GM12874 (cell line): ENCODE measurements around the gene KRT31.

ENCODE experiments used
- TF ChIP-seq, protein P1 (sequence below): IDR thresholded peaks from 2 replicates; pipeline ENCODE4 v1.5.1; 2011; ENCODE audit warnings: low read depth, mild to moderate bottlenecking, control low read depth, low read length, moderate library complexity; ENCODE audit not compliant: insufficient read depth

The KRT31 gene

DNA sequence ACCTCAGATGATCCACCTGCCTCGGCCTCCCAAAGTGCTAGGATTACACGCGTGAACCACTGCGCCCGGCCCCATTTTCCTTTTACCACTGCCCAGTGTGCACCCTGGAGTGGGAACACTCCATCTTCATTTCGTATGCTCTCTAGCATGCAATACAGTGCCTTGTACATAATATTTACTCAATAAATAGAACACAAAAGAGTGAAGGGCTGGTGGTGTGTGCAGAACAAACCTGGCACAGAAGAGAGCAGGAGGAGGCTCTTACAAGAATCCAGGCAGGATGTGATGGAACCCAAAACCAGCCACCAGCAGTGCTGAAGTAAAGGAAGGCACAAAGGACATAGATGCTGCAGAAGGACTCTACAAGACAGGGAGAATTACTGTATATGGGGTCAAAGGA is 19.7 kb upstream of the KRT31 start:
- TF ChIP-seq, protein P1, sequence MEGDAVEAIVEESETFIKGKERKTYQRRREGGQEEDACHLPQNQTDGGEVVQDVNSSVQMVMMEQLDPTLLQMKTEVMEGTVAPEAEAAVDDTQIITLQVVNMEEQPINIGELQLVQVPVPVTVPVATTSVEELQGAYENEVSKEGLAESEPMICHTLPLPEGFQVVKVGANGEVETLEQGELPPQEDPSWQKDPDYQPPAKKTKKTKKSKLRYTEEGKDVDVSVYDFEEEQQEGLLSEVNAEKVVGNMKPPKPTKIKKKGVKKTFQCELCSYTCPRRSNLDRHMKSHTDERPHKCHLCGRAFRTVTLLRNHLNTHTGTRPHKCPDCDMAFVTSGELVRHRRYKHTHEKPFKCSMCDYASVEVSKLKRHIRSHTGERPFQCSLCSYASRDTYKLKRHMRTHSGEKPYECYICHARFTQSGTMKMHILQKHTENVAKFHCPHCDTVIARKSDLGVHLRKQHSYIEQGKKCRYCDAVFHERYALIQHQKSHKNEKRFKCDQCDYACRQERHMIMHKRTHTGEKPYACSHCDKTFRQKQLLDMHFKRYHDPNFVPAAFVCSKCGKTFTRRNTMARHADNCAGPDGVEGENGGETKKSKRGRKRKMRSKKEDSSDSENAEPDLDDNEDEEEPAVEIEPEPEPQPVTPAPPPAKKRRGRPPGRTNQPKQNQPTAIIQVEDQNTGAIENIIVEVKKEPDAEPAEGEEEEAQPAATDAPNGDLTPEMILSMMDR: no peak

DNA sequence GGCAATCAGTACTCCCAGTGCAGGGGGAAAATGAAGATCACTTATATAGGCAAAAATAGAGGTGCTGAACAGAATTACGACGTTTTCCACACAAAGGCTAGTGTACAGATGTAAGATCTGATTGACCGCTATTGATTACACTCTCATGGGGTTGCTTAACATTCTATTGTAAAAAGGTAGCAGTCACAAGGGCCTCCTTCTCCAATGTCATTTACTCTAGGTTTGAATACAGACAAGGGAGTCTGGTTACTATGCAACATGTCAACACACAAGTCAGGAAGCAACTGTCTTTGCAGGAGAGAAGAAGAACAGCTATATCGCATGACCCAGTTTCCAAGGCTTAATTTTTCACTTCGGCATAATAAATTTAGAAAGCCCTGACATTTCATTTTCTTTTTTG is 19.1 kb upstream of the KRT31 start:
- TF ChIP-seq, protein P1: no peak

DNA sequence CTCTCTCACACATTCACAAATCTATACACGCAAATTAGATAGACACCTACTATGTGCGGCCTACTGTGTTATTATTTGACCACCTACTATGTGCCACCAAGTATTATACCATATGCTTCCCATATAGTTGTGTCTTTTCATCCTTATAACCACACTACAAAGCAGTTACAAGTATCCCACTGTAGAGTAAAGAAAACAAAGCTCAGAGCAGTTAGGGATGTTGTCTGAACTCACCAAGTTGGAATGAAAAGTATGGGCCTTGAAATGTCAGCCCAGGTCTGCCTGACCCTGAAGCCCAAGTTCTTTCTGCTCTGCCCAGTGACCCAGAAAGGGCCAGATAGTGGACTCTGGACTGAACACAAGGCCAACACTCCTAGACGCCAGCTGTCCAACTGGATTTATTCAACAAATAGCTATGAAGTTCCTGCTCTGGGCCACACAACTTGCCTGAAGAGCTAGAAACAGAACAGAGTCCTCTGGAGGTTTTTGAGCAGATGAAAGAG is 18.5 kb upstream of the KRT31 start:
- TF ChIP-seq, protein P1: no peak

DNA sequence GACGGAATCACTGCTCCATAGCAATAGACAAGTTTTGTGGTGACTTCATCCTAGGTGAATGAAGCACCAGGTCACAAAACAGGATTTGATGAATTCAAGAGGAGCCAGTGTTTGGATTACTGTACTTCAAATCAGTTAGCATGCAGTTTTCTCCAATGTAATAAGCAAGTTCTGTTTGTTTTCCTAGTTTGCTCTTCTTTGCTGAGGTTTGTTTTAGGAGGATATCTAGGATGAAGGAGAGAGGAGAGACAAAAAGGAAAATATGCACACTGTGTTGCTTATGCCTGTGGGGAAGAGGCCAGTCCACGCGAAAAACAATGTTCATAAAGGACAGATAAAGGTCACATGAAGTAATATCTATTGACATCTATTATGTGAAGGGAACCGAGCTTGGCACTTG is 18.0 kb upstream of the KRT31 start:
- TF ChIP-seq, protein P1: no peak

DNA sequence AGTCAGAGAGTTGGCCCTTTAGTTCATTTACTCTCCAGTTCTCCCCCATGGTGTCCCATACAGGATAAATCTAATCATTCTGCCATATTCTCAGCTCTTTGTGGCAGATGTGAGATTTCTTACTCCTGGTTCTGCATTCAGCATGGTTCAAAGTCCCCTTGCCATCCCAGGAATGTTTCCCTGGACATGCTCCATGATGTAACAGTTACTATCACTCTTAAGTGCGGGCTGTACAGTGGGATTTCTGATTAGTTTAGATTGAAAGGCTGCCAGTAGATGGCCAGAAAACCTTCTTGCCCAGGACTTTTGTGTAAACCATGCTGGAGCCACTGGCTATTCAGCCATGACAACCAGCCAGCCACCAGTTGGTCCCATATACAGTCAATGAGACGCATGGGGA is 16.6 kb upstream of the KRT31 start:
- TF ChIP-seq, protein P1: no peak

DNA sequence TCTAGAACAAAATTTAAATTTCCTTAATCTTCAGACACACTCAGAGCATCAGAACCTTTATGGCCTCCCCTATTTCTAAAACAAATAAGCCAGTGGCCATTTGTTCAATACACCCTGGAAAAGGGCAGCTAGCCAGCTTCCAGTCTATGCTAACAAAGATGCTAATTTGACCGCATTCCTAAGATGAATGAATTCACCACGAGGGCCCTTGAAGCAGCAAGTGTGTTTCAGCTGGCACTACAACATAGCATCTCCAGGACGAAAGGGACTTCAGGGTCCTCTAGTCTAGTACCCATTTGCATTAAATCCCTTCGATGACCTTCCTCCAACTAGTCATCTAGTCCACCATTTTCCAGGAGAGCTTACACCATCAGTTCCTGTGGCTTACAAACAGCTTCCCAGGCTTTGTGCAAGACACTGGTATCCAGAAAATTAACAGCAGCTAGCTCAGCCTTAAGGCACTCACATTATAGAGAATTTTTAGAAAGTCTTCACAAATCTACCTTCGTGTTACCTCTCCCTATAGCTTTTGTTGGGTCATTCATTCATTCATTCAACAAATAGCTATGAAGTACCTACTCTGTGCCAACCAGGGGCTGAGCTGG is 16.0 kb upstream of the KRT31 start:
- TF ChIP-seq, protein P1: no peak

DNA sequence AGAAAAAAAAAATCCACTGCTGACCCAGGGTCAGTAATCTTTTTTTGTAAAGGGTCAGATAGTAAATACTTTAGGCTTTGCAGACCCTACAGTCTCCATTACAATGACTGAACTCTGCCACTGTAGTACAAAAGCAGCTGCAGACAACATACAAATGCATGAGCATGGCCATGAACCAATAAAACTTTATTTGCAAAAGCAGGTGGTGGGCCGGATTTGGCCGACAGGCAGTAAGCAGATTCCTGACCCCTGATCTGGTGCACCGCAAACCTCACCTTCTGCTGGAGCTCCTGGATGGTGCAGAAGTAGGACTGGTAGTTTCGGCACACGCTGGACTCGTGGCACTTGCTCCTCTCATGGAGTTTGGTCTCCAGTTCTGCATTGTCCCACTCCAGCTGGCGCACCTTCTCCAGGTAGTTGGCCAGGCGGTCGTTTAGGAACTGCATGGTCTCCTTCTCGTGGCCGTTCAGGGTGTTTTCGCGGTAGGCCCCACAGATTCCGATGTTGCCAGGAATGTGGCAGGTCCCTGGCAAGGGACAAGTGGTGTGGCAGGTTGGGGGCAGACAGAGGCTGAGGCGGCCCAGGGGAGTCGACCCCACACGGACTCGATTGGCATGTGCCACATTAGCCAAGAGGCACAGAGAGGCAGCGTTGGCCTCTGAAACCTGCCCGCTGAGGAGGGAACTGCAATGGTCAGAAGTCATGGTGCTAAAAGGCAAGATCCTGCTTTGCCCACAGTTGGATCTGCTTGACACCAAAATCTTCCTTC is 13.8 kb upstream of the KRT31 start:
- TF ChIP-seq, protein P1: no peak
